ENCODE data around the gene FOSL1. TPM values are rescaled to one million over a fixed set of nuclear protein-coding genes. Genes with fewer than 3 reads are reported as not detected.

Gene FOSL1
- total and polyA plus RNA-seq, 2 of the 13 experiments (the other 11 are each of a cell fraction or from before 2014, with no cell fraction given): 4.0 to 4.1 TPM

DNA sequence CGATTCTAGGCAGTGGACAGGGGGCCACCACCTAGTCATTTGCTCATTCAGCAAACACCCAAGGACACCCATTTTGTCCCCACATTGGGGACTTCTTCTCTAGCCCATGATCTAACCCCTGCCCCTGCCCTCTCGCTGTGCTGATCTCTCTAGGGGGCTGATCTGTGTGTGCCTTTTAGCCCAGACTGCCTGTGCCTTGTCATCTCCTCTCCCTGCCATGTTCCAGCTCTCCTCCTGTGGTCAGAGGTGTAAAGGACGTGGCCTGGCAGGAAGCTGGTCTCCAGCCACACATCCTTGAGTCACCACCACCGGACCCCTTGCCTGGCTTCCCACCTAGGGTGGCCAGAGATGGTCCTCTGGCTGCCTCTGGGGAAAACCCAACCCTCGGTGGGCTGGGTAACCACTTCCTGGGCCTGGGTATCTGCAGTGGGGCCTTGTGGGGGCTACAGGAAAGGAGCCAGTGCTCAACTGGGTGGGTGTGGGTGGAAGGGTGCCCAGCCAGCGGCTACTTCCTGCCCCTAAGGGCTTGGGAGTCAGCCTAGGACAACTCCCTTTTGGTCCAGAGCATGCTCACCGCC, 19.3 kb downstream of the FOSL1 start (continued):
- TF ChIP-seq, protein P1, sequence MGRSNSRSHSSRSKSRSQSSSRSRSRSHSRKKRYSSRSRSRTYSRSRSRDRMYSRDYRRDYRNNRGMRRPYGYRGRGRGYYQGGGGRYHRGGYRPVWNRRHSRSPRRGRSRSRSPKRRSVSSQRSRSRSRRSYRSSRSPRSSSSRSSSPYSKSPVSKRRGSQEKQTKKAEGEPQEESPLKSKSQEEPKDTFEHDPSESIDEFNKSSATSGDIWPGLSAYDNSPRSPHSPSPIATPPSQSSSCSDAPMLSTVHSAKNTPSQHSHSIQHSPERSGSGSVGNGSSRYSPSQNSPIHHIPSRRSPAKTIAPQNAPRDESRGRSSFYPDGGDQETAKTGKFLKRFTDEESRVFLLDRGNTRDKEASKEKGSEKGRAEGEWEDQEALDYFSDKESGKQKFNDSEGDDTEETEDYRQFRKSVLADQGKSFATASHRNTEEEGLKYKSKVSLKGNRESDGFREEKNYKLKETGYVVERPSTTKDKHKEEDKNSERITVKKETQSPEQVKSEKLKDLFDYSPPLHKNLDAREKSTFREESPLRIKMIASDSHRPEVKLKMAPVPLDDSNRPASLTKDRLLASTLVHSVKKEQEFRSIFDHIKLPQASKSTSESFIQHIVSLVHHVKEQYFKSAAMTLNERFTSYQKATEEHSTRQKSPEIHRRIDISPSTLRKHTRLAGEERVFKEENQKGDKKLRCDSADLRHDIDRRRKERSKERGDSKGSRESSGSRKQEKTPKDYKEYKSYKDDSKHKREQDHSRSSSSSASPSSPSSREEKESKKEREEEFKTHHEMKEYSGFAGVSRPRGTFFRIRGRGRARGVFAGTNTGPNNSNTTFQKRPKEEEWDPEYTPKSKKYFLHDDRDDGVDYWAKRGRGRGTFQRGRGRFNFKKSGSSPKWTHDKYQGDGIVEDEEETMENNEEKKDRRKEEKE (IDR thresholded peaks at IDR 0.05): no peak
- no peak for TF ChIP-seq ZNF770 (CRISPR knock-in tag; IDR thresholded peaks at IDR 0.05)

- Histone ChIP-seq H4K20me1 (ENCODE audit: insufficient read depth, low read length) (no peaks in the 10 kb centered on the region), H3K4me1 (ENCODE audit: insufficient read depth, low read length) (peaks cover 24% of the 10 kb centered on the region), H3K4me2 (ENCODE audit: low read depth, low read length) (no peak overlapping the region), H3K79me2 (ENCODE audit: insufficient read depth, low read length) (no peaks in the 10 kb centered on the region), H3K9me3 (ENCODE audit: low read length) (no peaks in the 10 kb centered on the region), H3K9ac (ENCODE audit: insufficient read depth, low read depth, low read length) (no peak overlapping the region), H3K27me3 (ENCODE audit: control insufficient read depth in 1 of 2, insufficient read depth in 2 of 2, low read length in 2 of 2) (no peaks in the 10 kb centered on the region), H3K27ac (ENCODE audit: extremely low read length, insufficient read depth, low read length) (no peak overlapping the region), H3K36me3 (replicated peaks in 1 of 2; ENCODE audit: control insufficient read depth in 1 of 2, insufficient read depth in 2 of 2, low read length in 2 of 2) (peaks cover 4 to 13% of the 10 kb centered on the region in 2 experiments; a peak in 3 of 5 replicates), H3K4me3 (replicated peaks in 1 of 3; ENCODE audit: insufficient read depth in 1 of 3, low read depth in 2 of 3, low read length in 3 of 3) (no peak overlapping the region), H2AFZ (ENCODE audit: low read length) (no peak overlapping the region)
- no TSS peak for BruUV-seq (replicated peaks)
- intact Hi-C loops (cut with micrococcal nuclease; ENCODE audit: unreplicated experiment) (no loop called here), in situ Hi-C loops (cut with HindIII; ENCODE audit: extremely low pct_ligation_motif_present, low pct_unique_long_range_greater_than_20kb) (loop anchor here (5.0 kb wide), 1 partner anchor 107 kb away; no protein-coding TSS in a partner anchor)
- WGBS (ENCODE audit: low lambda C conversion rate): 79% methylated on average over 5 of the region's 7 CpGs
- ATAC-seq: no peak
- ChIA-PET CTCF (ENCODE audit: low intra/inter-chr PET ratio, low total read pairs) (no interaction called here), POLR2A (no interaction called here)
- no peak for FAIRE-seq
- no peak for DNase-seq (ENCODE audit: low spot score)
- TF ChIP-seq RERE (CRISPR knock-in tag; IDR thresholded peaks at IDR 0.05; ENCODE audit: low read depth) (no peak), PAX8 (CRISPR knock-in tag; IDR thresholded peaks at IDR 0.05; ENCODE audit: borderline replicate concordance) (no peak), PCBP1 (IDR thresholded peaks at IDR 0.05; ENCODE audit: borderline replicate concordance, low read depth, low read length) (no peak), ZNF280D (CRISPR knock-in tag; IDR thresholded peaks at IDR 0.05) (no peak)
Measured at GRCh38 chr11:65880027-65880426, 20.2 kb downstream of the FOSL1 start.
